ENCODE measurements around the gene ACSS2. TPM values are rescaled to one million over a fixed set of nuclear protein-coding genes. Genes with fewer than 3 reads are reported as not detected.
A peak's percentile ranks its signal among the peaks of the same experiment; 100 is the strongest.

Gene ACSS2
- total and polyA plus RNA-seq, 8 donors = 50.4 to 152 (median 58.7) TPM

GRCh38 chr20:34863421-34863965 lies 12.9 kb upstream of the ACSS2 start:
- TF ChIP-seq, protein P1, sequence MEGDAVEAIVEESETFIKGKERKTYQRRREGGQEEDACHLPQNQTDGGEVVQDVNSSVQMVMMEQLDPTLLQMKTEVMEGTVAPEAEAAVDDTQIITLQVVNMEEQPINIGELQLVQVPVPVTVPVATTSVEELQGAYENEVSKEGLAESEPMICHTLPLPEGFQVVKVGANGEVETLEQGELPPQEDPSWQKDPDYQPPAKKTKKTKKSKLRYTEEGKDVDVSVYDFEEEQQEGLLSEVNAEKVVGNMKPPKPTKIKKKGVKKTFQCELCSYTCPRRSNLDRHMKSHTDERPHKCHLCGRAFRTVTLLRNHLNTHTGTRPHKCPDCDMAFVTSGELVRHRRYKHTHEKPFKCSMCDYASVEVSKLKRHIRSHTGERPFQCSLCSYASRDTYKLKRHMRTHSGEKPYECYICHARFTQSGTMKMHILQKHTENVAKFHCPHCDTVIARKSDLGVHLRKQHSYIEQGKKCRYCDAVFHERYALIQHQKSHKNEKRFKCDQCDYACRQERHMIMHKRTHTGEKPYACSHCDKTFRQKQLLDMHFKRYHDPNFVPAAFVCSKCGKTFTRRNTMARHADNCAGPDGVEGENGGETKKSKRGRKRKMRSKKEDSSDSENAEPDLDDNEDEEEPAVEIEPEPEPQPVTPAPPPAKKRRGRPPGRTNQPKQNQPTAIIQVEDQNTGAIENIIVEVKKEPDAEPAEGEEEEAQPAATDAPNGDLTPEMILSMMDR (IDR thresholded peaks at IDR 0.05) = no peak
- no peaks in the 10 kb centered on the region for H3K36me3 ChIP-seq
- intact Hi-C loops (cut with DNase I) = no loop called here
- no peak overlapping the region for H3K4me3 ChIP-seq
- H3K4me1 ChIP-seq = no peaks in the 10 kb centered on the region
- peak in 1 of 4 donors; percentile 70 for DNase-seq
- no peak overlapping the region for H3K27ac ChIP-seq
- H3K27me3 ChIP-seq = no peaks in the 10 kb centered on the region
- ATAC-seq = no peak
- no peaks in the 10 kb centered on the region for H3K9me3 ChIP-seq

- Histone ChIP-seq H3K27ac (no peak overlapping the region), H3K9me3 (no peaks in the 10 kb centered on the region)
- intact Hi-C loops (cut with DNase I) = no loop called here
These were observed 12.2 kb upstream of the ACSS2 start for GRCh38 chr20:34864216-34864615.

DNA sequence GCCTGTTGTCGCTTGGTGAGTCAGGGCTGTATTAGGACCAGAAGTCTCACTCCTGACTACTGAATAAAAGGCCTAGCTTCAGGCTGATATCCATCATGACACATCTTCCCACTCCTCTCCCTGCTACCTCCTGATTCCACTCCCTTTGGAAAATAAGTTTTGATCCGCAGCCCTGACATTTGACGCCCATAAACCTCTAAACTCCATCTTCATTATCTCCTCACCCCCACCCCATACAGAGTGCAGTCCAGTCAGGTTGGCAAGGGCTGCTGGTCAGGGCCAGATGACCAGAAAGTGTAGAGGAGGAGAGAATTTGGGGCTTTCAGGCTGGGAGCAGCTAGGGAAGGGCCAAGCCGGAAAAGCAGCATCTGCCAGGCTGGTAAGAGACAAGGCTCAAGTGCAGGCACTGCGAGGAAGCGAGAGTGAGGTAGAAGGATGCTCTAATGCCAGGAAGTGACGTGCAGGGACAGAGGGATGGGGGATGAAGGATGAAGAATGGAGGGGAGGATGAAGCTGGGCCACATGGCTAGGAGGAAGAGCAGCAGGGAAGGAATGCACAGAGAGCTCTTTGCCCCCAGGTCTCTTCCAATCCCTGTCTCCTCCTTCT lies 5.0 kb upstream of the ACSS2 start:
- Histone ChIP-seq H3K27ac (no peak overlapping the region), H3K27me3 (no peaks in the 10 kb centered on the region), H3K4me1 (peaks cover 10 to 44% of the 10 kb centered on the region in 2 donors), H3K9me3 (no peaks in the 10 kb centered on the region), H3K36me3 (no peaks in the 10 kb centered on the region), H3K4me3 (peak overlapping the region; percentile 71 to 72)
- intact Hi-C loops (cut with DNase I) = no loop called here
- TF ChIP-seq, protein P1 (IDR thresholded peaks at IDR 0.05) = no peak
- no peak for DNase-seq
- no peak for ATAC-seq

More at GRCh38 chr20:34864216-34864615, 12.2 kb upstream of the ACSS2 start:
- Histone ChIP-seq H3K36me3 (no peaks in the 10 kb centered on the region), H3K4me3 (no peak overlapping the region), H3K4me1 (no peaks in the 10 kb centered on the region), H3K27me3 (no peaks in the 10 kb centered on the region)
- DNase-seq = no peak
- no peak for ATAC-seq
- TF ChIP-seq, protein P1 (IDR thresholded peaks at IDR 0.05) = no peak

- H3K27me3 ChIP-seq = no peaks in the 10 kb centered on the region
- ATAC-seq (no peak), DNase-seq (no peak)
- H3K36me3 ChIP-seq = no peaks in the 10 kb centered on the region
- intact Hi-C loops (cut with DNase I) = no loop called here
- H3K27ac ChIP-seq = no peak overlapping the region
- peak overlapping the region; percentile 71 to 72 for H3K4me3 ChIP-seq
- peaks cover 10 to 45% of the 10 kb centered on the region in 2 donors for H3K4me1 ChIP-seq
- TF ChIP-seq, protein P1 (IDR thresholded peaks at IDR 0.05) = no peak
- no peaks in the 10 kb centered on the region for H3K9me3 ChIP-seq
These were observed 4.3 kb upstream of the ACSS2 start for GRCh38 chr20:34871966-34872621.

GRCh38 chr20:34872622-34873224 lies 3.7 kb upstream of the ACSS2 start, which contains the start of gene GGT7:
GGT7 (minus strand) TSS chr20:34872856; CDS start chr20:34872815, 41 bp downstream.
- no peaks in the 10 kb centered on the region for H3K27me3 ChIP-seq
- ATAC-seq (peak; percentile 55), DNase-seq (peak; percentile 67 to 96 (median 82))
- intact Hi-C loops (cut with DNase I) = no loop called here
- H3K4me3 ChIP-seq = peak within 1 kb of the TSS; percentile 71 to 72
- TF ChIP-seq, protein P1 (IDR thresholded peaks at IDR 0.05) = peak; percentile 66 to 80
- H3K4me1 ChIP-seq = peaks cover 10 to 52% of the 10 kb centered on the region in 2 donors
- H3K27ac ChIP-seq = peak within 1 kb of the TSS in 1 of 2 donors; percentile 37
- H3K9me3 ChIP-seq = no peaks in the 10 kb centered on the region
- H3K36me3 ChIP-seq = no peaks in the 10 kb centered on the region

Data from left lung (tissue), 10 donors.